ENCODE results near the gene GTF2H4. TPM values are rescaled to one million over a fixed set of nuclear protein-coding genes. Genes with fewer than 3 reads are reported as not detected.

The GTF2H4 gene
- total and polyA plus RNA-seq, 2 donors (not counting 1 experiment from before 2014, with no cell fraction given): 12.2 to 15.3 TPM

DNA sequence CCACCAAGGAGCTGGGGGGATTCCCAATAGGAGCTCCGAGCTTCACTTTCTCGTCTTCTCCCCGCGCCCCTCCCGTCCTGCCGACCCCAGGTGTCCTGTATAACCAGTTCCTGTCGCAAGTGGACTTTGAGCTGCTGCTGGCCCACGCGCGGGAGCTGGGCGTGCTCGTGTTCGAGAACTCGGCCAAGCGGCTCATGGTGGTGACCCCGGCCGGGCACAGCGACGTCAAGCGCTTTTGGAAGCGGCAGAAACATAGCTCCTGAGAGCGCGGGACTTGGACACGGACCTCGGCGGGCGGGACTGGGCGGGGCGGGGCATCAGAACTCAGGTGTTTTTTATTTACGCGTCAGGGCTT lies 5.7 kb downstream of the GTF2H4 start:
- Histone ChIP-seq H3K4me1 (ENCODE audit: control insufficient read depth, extremely low read depth, insufficient read depth, low read length) (peaks cover 14% of the 10 kb centered on the region), H3K4me2 (ENCODE audit: extremely low read depth, insufficient read depth, low read length) (peak overlapping the region; percentile 23), H4K20me1 (ENCODE audit: control insufficient read depth, extremely low read depth, insufficient read depth, low read length) (no peaks in the 10 kb centered on the region), H3K36me3 (ENCODE audit: control insufficient read depth, insufficient read depth, low read length) (peaks cover 11% of the 10 kb centered on the region), H3K27me3 (ENCODE audit: control insufficient read depth, insufficient read depth, low read length) (no peaks in the 10 kb centered on the region), H3K9ac (ENCODE audit: insufficient read depth, low read length) (peak overlapping the region; percentile 34), H3K4me3 (replicated peaks in 1 of 4; ENCODE audit: control extremely low read depth in 1 of 4, insufficient read depth in 1 of 4, low read depth in 3 of 4, low read length in 4 of 4) (peak overlapping the region in 2 of 4 experiments; percentile 27 to 64), H2AFZ (ENCODE audit: low read length) (peak overlapping the region; percentile 43), H3K9me3 (ENCODE audit: control insufficient read depth, insufficient read depth, low read depth, low read length) (no peaks in the 10 kb centered on the region), H3K27ac (ENCODE audit: insufficient read depth, low read length) (peak overlapping the region; percentile 26), H3K79me2 (ENCODE audit: control insufficient read depth, insufficient read depth, low read length) (peaks cover 5% of the 10 kb centered on the region)
- no peak for DNase-seq (ENCODE audit: low read depth in 2 of 2)
- TF ChIP-seq CTCF (conservative IDR thresholded peaks at IDR 0.05 in 1 of 2, IDR thresholded peaks at IDR 0.05 in 1 of 2; ENCODE audit: low read depth in 1 of 2, low read length in 2 of 2) (no peak), EZH2 (IDR thresholded peaks at IDR 0.05; ENCODE audit: low read length, missing control alignments) (no peak)

GRCh38 chr6:30914076-30914853 lies 6.3 kb downstream of the GTF2H4 start, which contains the start of gene VARS2:
Gene VARS2 (plus strand): TSS chr6:30914238. CDS start chr6:30914837, 599 bp downstream.
- DNase-seq (ENCODE audit: low read depth in 2 of 2): peak; percentile 83 to 92
- Histone ChIP-seq H3K9me3 (ENCODE audit: control insufficient read depth, insufficient read depth, low read depth, low read length) (no peaks in the 10 kb centered on the region), H3K27ac (ENCODE audit: insufficient read depth, low read length) (peak within 1 kb of the TSS; percentile 75), H3K4me1 (ENCODE audit: control insufficient read depth, extremely low read depth, insufficient read depth, low read length) (peaks cover 8% of the 10 kb centered on the region), H3K4me3 (replicated peaks in 1 of 4; ENCODE audit: control extremely low read depth in 1 of 4, insufficient read depth in 1 of 4, low read depth in 3 of 4, low read length in 4 of 4) (peak within 1 kb of the TSS; percentile 43 to 68 (median 58)), H3K79me2 (ENCODE audit: control insufficient read depth, insufficient read depth, low read length) (no peaks in the 10 kb centered on the region), H3K9ac (ENCODE audit: insufficient read depth, low read length) (peak within 1 kb of the TSS; percentile 65), H3K36me3 (ENCODE audit: control insufficient read depth, insufficient read depth, low read length) (peaks cover 11% of the 10 kb centered on the region), H2AFZ (ENCODE audit: low read length) (peak within 1 kb of the TSS; percentile 63), H4K20me1 (ENCODE audit: control insufficient read depth, extremely low read depth, insufficient read depth, low read length) (no peaks in the 10 kb centered on the region), H3K27me3 (ENCODE audit: control insufficient read depth, insufficient read depth, low read length) (no peaks in the 10 kb centered on the region), H3K4me2 (ENCODE audit: extremely low read depth, insufficient read depth, low read length) (peak within 1 kb of the TSS; percentile 91)
- TF ChIP-seq CTCF (conservative IDR thresholded peaks at IDR 0.05 in 1 of 2, IDR thresholded peaks at IDR 0.05 in 1 of 2; ENCODE audit: low read depth in 1 of 2, low read length in 2 of 2): peak; percentile 21 to 40
- no peak for TF ChIP-seq EZH2 (IDR thresholded peaks at IDR 0.05; ENCODE audit: low read length, missing control alignments)

GRCh38 chr6:30914854-30915590 lies 7.0 kb downstream of the GTF2H4 start:
- Histone ChIP-seq H3K4me3 (replicated peaks in 1 of 4; ENCODE audit: control extremely low read depth in 1 of 4, insufficient read depth in 1 of 4, low read depth in 3 of 4, low read length in 4 of 4) (peak overlapping the region; percentile 43 to 68 (median 58)), H3K79me2 (ENCODE audit: control insufficient read depth, insufficient read depth, low read length) (no peaks in the 10 kb centered on the region), H2AFZ (ENCODE audit: low read length) (peak overlapping the region; percentile 11), H3K27ac (ENCODE audit: insufficient read depth, low read length) (peak overlapping the region; percentile 75), H3K27me3 (ENCODE audit: control insufficient read depth, insufficient read depth, low read length) (no peaks in the 10 kb centered on the region), H3K9ac (ENCODE audit: insufficient read depth, low read length) (peak overlapping the region; percentile 5), H3K4me1 (ENCODE audit: control insufficient read depth, extremely low read depth, insufficient read depth, low read length) (peaks cover 8% of the 10 kb centered on the region), H4K20me1 (ENCODE audit: control insufficient read depth, extremely low read depth, insufficient read depth, low read length) (no peaks in the 10 kb centered on the region), H3K9me3 (ENCODE audit: control insufficient read depth, insufficient read depth, low read depth, low read length) (no peaks in the 10 kb centered on the region), H3K4me2 (ENCODE audit: extremely low read depth, insufficient read depth, low read length) (peak overlapping the region; percentile 91), H3K36me3 (ENCODE audit: control insufficient read depth, insufficient read depth, low read length) (peaks cover 11% of the 10 kb centered on the region)
- TF ChIP-seq CTCF (conservative IDR thresholded peaks at IDR 0.05 in 1 of 2, IDR thresholded peaks at IDR 0.05 in 1 of 2; ENCODE audit: low read depth in 1 of 2, low read length in 2 of 2) (no peak), EZH2 (IDR thresholded peaks at IDR 0.05; ENCODE audit: low read length, missing control alignments) (no peak)
- no peak for DNase-seq (ENCODE audit: low read depth in 2 of 2)

All from fibroblast of lung (primary cell).